Sciatic nerve (tissue), 2 donors: ENCODE data around the gene GPC6. TPM values are rescaled to one million over a fixed set of nuclear protein-coding genes. Genes with fewer than 3 reads are reported as not detected.
A peak's percentile ranks its signal among the peaks of the same experiment; 100 is the strongest.

Experiments
- ATAC-seq: fragments of 200-7000 bp; cut with Tn5 transposase; one replicate; pipeline ENCODE4 v1.9.1; 2020; ENCODE audit warnings: mild to moderate bottlenecking, moderate library complexity
- DNase-seq: peaks from one replicate; pipeline ENCODE4 v3.0.0-alpha.2; 2020; ENCODE audit warnings: low spot score
- intact Hi-C: fragments of 100-400 bp; cut with DNase I; formaldehyde crosslinking; loops from one replicate; pipeline ENCODE4 v1.14.2; 2022
- total RNA-seq: library from RNA; stranded (reverse); fragmentation: NEBNext Ultra II Directional; extraction: Animal tissue kit (Norgen Biotek cat#: 25700); gene quantifications from one replicate; pipeline ENCODE4 v1.2.1, GENCODE V29; 2021
- donor health status: DM: no; HTN: no; CAD: no.
- donor health status: DM: no; HTN: no; CAD: no.

GPC6 gene
- total RNA-seq, 1 donor from 2014 or later: 37.8 TPM

GRCh38 chr13:93981426-93981977 is 754.9 kb downstream of the GPC6 start:
- intact Hi-C loops: no loop called here
- no peak for ATAC-seq
- DNase-seq: no peak

- DNase-seq: no peak
- peak; percentile 73 for ATAC-seq
Observed at GRCh38 chr13:93982179-93982918, 755.7 kb downstream of the GPC6 start.

GRCh38 chr13:93984052-93984451 is 757.4 kb downstream of the GPC6 start:
- no peak for DNase-seq
- no peak for ATAC-seq
- intact Hi-C loops: no loop called here

More at GRCh38 chr13:93982179-93982918, 755.7 kb downstream of the GPC6 start:
- intact Hi-C loops: no loop called here

- intact Hi-C loops: no loop called here
- DNase-seq (no peak), ATAC-seq (no peak)
Observed at GRCh38 chr13:93984876-93985275, 758.3 kb downstream of the GPC6 start.

- intact Hi-C loops: no loop called here
- ATAC-seq (no peak), DNase-seq (no peak)
Observed at GRCh38 chr13:93987458-93987857, 760.9 kb downstream of the GPC6 start.

- DNase-seq (no peak), ATAC-seq (no peak)
- intact Hi-C loops: no loop called here
Observed at GRCh38 chr13:93991569-93991968, 765.0 kb downstream of the GPC6 start.

- ATAC-seq (no peak), DNase-seq (no peak)
- intact Hi-C loops: no loop called here
Observed at GRCh38 chr13:93996481-93996880, 769.9 kb downstream of the GPC6 start.

- DNase-seq (no peak), ATAC-seq (no peak)
- intact Hi-C loops: no loop called here
Observed at GRCh38 chr13:94006296-94006695, 779.7 kb downstream of the GPC6 start.

- ATAC-seq (no peak), DNase-seq (no peak)
- intact Hi-C loops: no loop called here
Observed at GRCh38 chr13:94007072-94007471, 780.5 kb downstream of the GPC6 start.

GRCh38 chr13:94009701-94010100 is 783.1 kb downstream of the GPC6 start:
- intact Hi-C loops: no loop called here
- ATAC-seq (no peak), DNase-seq (no peak)

- intact Hi-C loops: no loop called here
- no peak for DNase-seq
- ATAC-seq: no peak
Observed at GRCh38 chr13:94014461-94014860, 787.9 kb downstream of the GPC6 start.

GRCh38 chr13:94020426-94020825 is 793.8 kb downstream of the GPC6 start:
- intact Hi-C loops: no loop called here
- DNase-seq (no peak), ATAC-seq (no peak)

GRCh38 chr13:94020833-94021232 is 794.2 kb downstream of the GPC6 start:
- ATAC-seq: no peak
- intact Hi-C loops: no loop called here

GRCh38 chr13:94028234-94028633 is 801.6 kb downstream of the GPC6 start:
- no peak for DNase-seq
- ATAC-seq: peak; percentile 66
- intact Hi-C loops: no loop called here

More at GRCh38 chr13:94020833-94021232, 794.2 kb downstream of the GPC6 start:
- no peak for DNase-seq

- peak; percentile 84 for ATAC-seq
Observed at GRCh38 chr13:94028650-94029049, 802.0 kb downstream of the GPC6 start.

GRCh38 chr13:94030415-94031119 is 804.0 kb downstream of the GPC6 start:
- intact Hi-C loops: no loop called here
- DNase-seq (no peak), ATAC-seq (no peak)

More at GRCh38 chr13:94028650-94029049, 802.0 kb downstream of the GPC6 start:
- DNase-seq: no peak
- intact Hi-C loops: no loop called here

GRCh38 chr13:94031609-94032008 is 805.0 kb downstream of the GPC6 start:
- DNase-seq (no peak), ATAC-seq (no peak)
- intact Hi-C loops: no loop called here

GRCh38 chr13:94033098-94033497 is 806.5 kb downstream of the GPC6 start:
- ATAC-seq (no peak), DNase-seq (no peak)
- intact Hi-C loops: no loop called here

GRCh38 chr13:94033830-94034642 is 807.4 kb downstream of the GPC6 start:
- DNase-seq (no peak), ATAC-seq (no peak)
- intact Hi-C loops: no loop called here
